WTC11 (cell line): ENCODE results near the gene GLOD4. TPM values are rescaled to one million over a fixed set of nuclear protein-coding genes. Genes with fewer than 3 reads are reported as not detected.

Source experiments
- ATAC-seq: fragments of 200-7000 bp; cut with Tn5 transposase; 2 replicates; pipeline ENCODE4 v1.10.0; 2021; ENCODE audit warnings: mild to moderate bottlenecking, moderate library complexity
- CTCF ChIA-PET: fragments of 300-600 bp; sonication (Branson Sonifier 250); formaldehyde crosslinking; loops from one replicate; lab custom pipeline; 2021; ENCODE audit warnings: antibody characterized with exemption; lab: Charles Lee
- POLR2A ChIA-PET: fragments of 350-600 bp; sonication (Branson Sonifier 250); formaldehyde crosslinking; loops from one replicate; lab custom pipeline; 2021; ENCODE audit warnings: antibody characterized with exemption; lab: Charles Lee
- DNase-seq: peaks from one replicate; pipeline ENCODE4 v3.0.0; 2021; ENCODE audit warnings: low spot score
- H3K27ac Mint-ChIP-seq: 2 replicates; pipeline ENCODE4 v1.8.0; 2021; ENCODE audit warnings: mixed read lengths
- H3K27me3 Mint-ChIP-seq: 2 replicates; pipeline ENCODE4 v1.8.0; 2021; ENCODE audit warnings: low read depth, mild to moderate bottlenecking, moderate library complexity, mixed read lengths
- H3K36me3 Mint-ChIP-seq: 2 replicates; pipeline ENCODE4 v1.8.0; 2021; ENCODE audit warnings: mixed read lengths
- H3K4me1 Mint-ChIP-seq: 2 replicates; pipeline ENCODE4 v1.8.0; 2022; ENCODE audit warnings: mixed read lengths
- H3K4me3 Mint-ChIP-seq: 2 replicates; pipeline ENCODE4 v1.8.0; 2021; ENCODE audit warnings: mild to moderate bottlenecking, moderate library complexity, mixed read lengths
- H3K9me3 Mint-ChIP-seq: 2 replicates; pipeline ENCODE4 v1.8.0; 2021; ENCODE audit warnings: mixed read lengths
- AR ChIP-seq: fragments of 250-450 bp; sonication (Bioruptor Pico); IDR thresholded peaks from 2 replicates; pipeline ENCODE4 v1.9.0; 2021; ENCODE audit warnings: mild to moderate bottlenecking
- ARID4B ChIP-seq: sonication (generic); formaldehyde crosslinking; IDR thresholded peaks from 2 replicates; pipeline ENCODE4 v1.8.0; 2023; ENCODE audit warnings: missing genetic modification reagents, mild to moderate bottlenecking, borderline replicate concordance
- ATF1 ChIP-seq: sonication (generic); formaldehyde crosslinking; IDR thresholded peaks from 2 replicates; pipeline ENCODE4 v1.8.1; 2023; ENCODE audit warnings: mild to moderate bottlenecking, moderate library complexity, missing genetic modification reagents
- E2F5 ChIP-seq: sonication (generic); formaldehyde crosslinking; IDR thresholded peaks from 2 replicates; pipeline ENCODE4 v1.8.1; 2022; ENCODE audit warnings: mild to moderate bottlenecking, moderate library complexity, missing genetic modification reagents
- EMX1 ChIP-seq: fragments of 250-450 bp; sonication (Bioruptor Pico); IDR thresholded peaks from 2 replicates; pipeline ENCODE4 v1.8.0; 2021; ENCODE audit warnings: mild to moderate bottlenecking
- ETV6 ChIP-seq: sonication (generic); formaldehyde crosslinking; IDR thresholded peaks from 2 replicates; pipeline ENCODE4 v1.8.1; 2022; ENCODE audit warnings: mild to moderate bottlenecking, missing genetic modification reagents
- NR2C2 ChIP-seq: sonication (generic); formaldehyde crosslinking; IDR thresholded peaks from 2 replicates; pipeline ENCODE4 v1.8.0; 2022; ENCODE audit warnings: mild to moderate bottlenecking, missing genetic modification reagents
- PREB ChIP-seq: sonication (generic); formaldehyde crosslinking; IDR thresholded peaks from 2 replicates; pipeline ENCODE4 v1.8.1; 2022; ENCODE audit warnings: mild to moderate bottlenecking, missing genetic modification reagents, moderate library complexity, borderline replicate concordance
- PRRX2 ChIP-seq: fragments of 250-450 bp; sonication (Bioruptor Pico); IDR thresholded peaks from 2 replicates; pipeline ENCODE4 v1.8.0; 2021; ENCODE audit warnings: mild to moderate bottlenecking
- RELA ChIP-seq: sonication (generic); formaldehyde crosslinking; IDR thresholded peaks from 2 replicates; pipeline ENCODE4 v1.8.1; 2022; ENCODE audit warnings: missing genetic modification reagents, mild to moderate bottlenecking, borderline replicate concordance
- SOX15 ChIP-seq: fragments of 250-450 bp; sonication (Bioruptor Pico); IDR thresholded peaks from 2 replicates; pipeline ENCODE4 v1.9.0; 2021; ENCODE audit warnings: mild to moderate bottlenecking
- SP1 ChIP-seq: sonication (generic); formaldehyde crosslinking; conservative IDR thresholded peaks from 2 replicates; pipeline ENCODE4 v1.8.1; 2022; ENCODE audit warnings: missing genetic modification reagents
- TEAD1 ChIP-seq: sonication (generic); formaldehyde crosslinking; IDR thresholded peaks from 2 replicates; pipeline ENCODE4 v1.8.0; 2022; ENCODE audit warnings: mild to moderate bottlenecking, missing genetic modification reagents
- TEAD4 ChIP-seq: sonication (generic); formaldehyde crosslinking; IDR thresholded peaks from 2 replicates; pipeline ENCODE4 v1.8.0; 2022; ENCODE audit warnings: mild to moderate bottlenecking, missing genetic modification reagents
- TP53 ChIP-seq: sonication (generic); formaldehyde crosslinking; IDR thresholded peaks from 2 replicates; pipeline ENCODE4 v1.8.1; 2023; ENCODE audit warnings: mild to moderate bottlenecking, missing genetic modification reagents
- USF2 ChIP-seq: sonication (generic); formaldehyde crosslinking; IDR thresholded peaks from 2 replicates; pipeline ENCODE4 v1.8.1; 2023; ENCODE audit warnings: mild to moderate bottlenecking, missing genetic modification reagents, moderate library complexity
- ZBTB21 ChIP-seq: sonication (generic); formaldehyde crosslinking; IDR thresholded peaks from 2 replicates; pipeline ENCODE4 v1.8.1; 2023; ENCODE audit warnings: mild to moderate bottlenecking, missing genetic modification reagents, borderline replicate concordance
- ZBTB43 ChIP-seq: sonication (generic); formaldehyde crosslinking; IDR thresholded peaks from 2 replicates; pipeline ENCODE4 v1.8.1; 2023; ENCODE audit warnings: mild to moderate bottlenecking, missing genetic modification reagents
- ZNF138 ChIP-seq: sonication (generic); formaldehyde crosslinking; conservative IDR thresholded peaks from 2 replicates; pipeline ENCODE4 v1.8.1; 2022; ENCODE audit warnings: mild to moderate bottlenecking, moderate library complexity, missing genetic modification reagents
- ZNF263 ChIP-seq: sonication (generic); formaldehyde crosslinking; IDR thresholded peaks from 2 replicates; pipeline ENCODE4 v1.8.1; 2022; ENCODE audit warnings: low read depth, mild to moderate bottlenecking, moderate library complexity, missing genetic modification reagents
- ZNF425 ChIP-seq: fragments of 250-450 bp; sonication (Bioruptor Pico); conservative IDR thresholded peaks from 2 replicates; pipeline ENCODE4 v1.9.0; 2021; ENCODE audit warnings: mild to moderate bottlenecking
- total RNA-seq: library from RNA; stranded (reverse); gene quantifications from 3 replicates; pipeline ENCODE4 v1.2.3, GENCODE V29; 2021

Gene GLOD4
- total RNA-seq, 1 experiment from 2014 or later: 69.0 TPM

GRCh38 chr17:732067-732901 lies 49.8 kb downstream of the GLOD4 start, which contains the start of gene TLCD3A:
TLCD3A (plus strand) TSS chr17:732596; CDS start chr17:732648, 52 bp downstream.
- H3K27me3 Mint-ChIP-seq: peaks cover 8% of the 10 kb centered on the region
- no peaks in the 10 kb centered on the region for H3K9me3 Mint-ChIP-seq
- peak within 1 kb of the TSS; percentile 86 for H3K4me3 Mint-ChIP-seq
- H3K27ac Mint-ChIP-seq: no peak within 1 kb of the TSS
- DNase-seq (peak; percentile 70), ATAC-seq (peak; percentile 74)
- TF ChIP-seq RELA: no peak
- TF ChIP-seq USF2: peak; percentile 44; the same call in 1 of the 2 replicates
- TF ChIP-seq E2F5 (CRISPR knock-in tag): peak; percentile 73; the same call in 1 of the 2 replicates
- TF ChIP-seq ATF1 (CRISPR knock-in tag): no peak
- TF ChIP-seq SP1: peak; percentile 27; the same call in 1 of the 2 replicates
- TF ChIP-seq TEAD4 (CRISPR knock-in tag): no peak
- no peak for TF ChIP-seq ZNF138 (CRISPR knock-in tag)
- no peak for TF ChIP-seq ZNF263 (CRISPR knock-in tag)
- no peak for TF ChIP-seq EMX1
- no peak for TF ChIP-seq ZBTB43 (CRISPR knock-in tag)
- TF ChIP-seq ARID4B (CRISPR knock-in tag): peak; percentile 24; the same call in 1 of the 2 replicates
- no peak for TF ChIP-seq PRRX2 (CRISPR knock-in tag)
- peaks cover 18% of the 10 kb centered on the region for H3K4me1 Mint-ChIP-seq
- CTCF ChIA-PET: no interaction called here
- H3K36me3 Mint-ChIP-seq: peaks cover 24% of the 10 kb centered on the region
- POLR2A ChIA-PET: no interaction called here

- CTCF ChIA-PET: interaction anchor here (0.9 kb wide), 1 partner anchor 320 kb away, joined by 4 read pairs; no protein-coding TSS in a partner anchor
- DNase-seq: peak; percentile 45
- TF ChIP-seq RELA (no peak), ZBTB21 (CRISPR knock-in tag) (no peak), TEAD1 (no peak), TP53 (CRISPR knock-in tag) (no peak), SOX15 (no peak), AR (CRISPR knock-in tag) (no peak), PREB (CRISPR knock-in tag) (no peak), NR2C2 (no peak), ETV6 (CRISPR knock-in tag) (no peak), ZNF425 (no peak)
Observed at GRCh38 chr17:731644-732066, 50.4 kb downstream of the GLOD4 start.

More at GRCh38 chr17:731644-732066, 50.4 kb downstream of the GLOD4 start:
- Mint-ChIP-seq H3K27me3 (peaks cover 8% of the 10 kb centered on the region), H3K4me3 (peak overlapping the region; percentile 75), H3K36me3 (peaks cover 22% of the 10 kb centered on the region), H3K4me1 (peaks cover 21% of the 10 kb centered on the region), H3K9me3 (no peaks in the 10 kb centered on the region), H3K27ac (no peak overlapping the region)
- POLR2A ChIA-PET: interaction anchor here (0.6 kb wide), 1 partner anchor 18 kb away, joined by 4 read pairs; no protein-coding TSS in a partner anchor
- ATAC-seq: peak; percentile 50
